Activated CD8-positive, alpha-beta memory T cell treated with anti-CD3 and anti-CD28 coated beads for 24 hours (primary cell): ENCODE measurements around the gene GPC6.

Source experiments
- DNase-seq: peaks from one replicate; pipeline ENCODE4 v3.0.0-alpha.2; 2020

Gene GPC6

GRCh38 chr13:93231867-93232266 lies 5.3 kb downstream of the GPC6 start:
- DNase-seq = no peak

GRCh38 chr13:93233997-93234416 lies 7.4 kb downstream of the GPC6 start:
- DNase-seq = no peak

GRCh38 chr13:93234459-93234858 lies 7.9 kb downstream of the GPC6 start:
- DNase-seq = no peak

- DNase-seq = no peak
Observed at GRCh38 chr13:93235258-93236015, 8.8 kb downstream of the GPC6 start.

- DNase-seq = no peak
Observed at GRCh38 chr13:93238711-93239110, 12.1 kb downstream of the GPC6 start.

- DNase-seq = no peak
Observed at GRCh38 chr13:93243375-93244063, 16.9 kb downstream of the GPC6 start.

- no peak for DNase-seq
Observed at GRCh38 chr13:93244141-93244917, 17.7 kb downstream of the GPC6 start.

- no peak for DNase-seq
Observed at GRCh38 chr13:93244918-93245280, 18.3 kb downstream of the GPC6 start.

- no peak for DNase-seq
Observed at GRCh38 chr13:93246069-93246468, 19.5 kb downstream of the GPC6 start.

GRCh38 chr13:93248627-93249047 lies 22.0 kb downstream of the GPC6 start:
- no peak for DNase-seq

GRCh38 chr13:93249364-93250306 lies 23.0 kb downstream of the GPC6 start:
- no peak for DNase-seq

GRCh38 chr13:93254775-93255174 lies 28.2 kb downstream of the GPC6 start:
- no peak for DNase-seq

GRCh38 chr13:93256998-93257397 lies 30.4 kb downstream of the GPC6 start:
- DNase-seq = no peak

GRCh38 chr13:93259527-93260080 lies 33.0 kb downstream of the GPC6 start:
- DNase-seq = no peak

- no peak for DNase-seq
Observed at GRCh38 chr13:93260591-93260990, 34.0 kb downstream of the GPC6 start.

- no peak for DNase-seq
Observed at GRCh38 chr13:93262729-93263345, 36.2 kb downstream of the GPC6 start.

GRCh38 chr13:93264876-93265275 lies 38.3 kb downstream of the GPC6 start:
- no peak for DNase-seq

- no peak for DNase-seq
Observed at GRCh38 chr13:93265800-93266199, 39.2 kb downstream of the GPC6 start.

- no peak for DNase-seq
Observed at GRCh38 chr13:93266681-93267080, 40.1 kb downstream of the GPC6 start.

GRCh38 chr13:93268327-93269028 lies 41.9 kb downstream of the GPC6 start:
- no peak for DNase-seq
